Activated naive CD4-positive, alpha-beta T cell treated with anti-CD3 and anti-CD28 coated beads, Interleukin-2, amount 10 ng/mL, durations not matched to agents 7 days and 5 days (primary cell): ENCODE results near the gene XPO6.

Experiments used
- CTCF ChIA-PET: fragments of 350-600 bp; sonication (Branson Sonifier 250); formaldehyde crosslinking; loops from one replicate; lab custom pipeline; 2021; ENCODE audit warnings: antibody characterized with exemption; lab: Charles Lee
- DNase-seq: peaks from one replicate; pipeline ENCODE4 v3.0.0-alpha.2; 2020
- H3K27ac Mint-ChIP-seq: one replicate; pipeline ENCODE4 v1.8.0; 2021; ENCODE audit warnings: mild to moderate bottlenecking, moderate library complexity, mixed read lengths
- H3K27me3 Mint-ChIP-seq: one replicate; pipeline ENCODE4 v1.8.0; 2021; ENCODE audit warnings: mild to moderate bottlenecking, mixed read lengths
- H3K36me3 Mint-ChIP-seq: one replicate; pipeline ENCODE4 v1.8.0; 2021; ENCODE audit warnings: mixed read lengths
- H3K4me1 Mint-ChIP-seq: one replicate; pipeline ENCODE4 v1.8.0; 2021; ENCODE audit warnings: mixed read lengths
- H3K4me3 Mint-ChIP-seq: one replicate; pipeline ENCODE4 v1.8.0; 2021; ENCODE audit warnings: mild to moderate bottlenecking, moderate library complexity, mixed read lengths
- H3K9me3 Mint-ChIP-seq: one replicate; pipeline ENCODE4 v1.8.0; 2021; ENCODE audit warnings: mixed read lengths

XPO6 gene

GRCh38 chr16:28205117-28205899 is 6.5 kb downstream of the XPO6 start:
- Mint-ChIP-seq H3K4me1 (peaks cover 48% of the 10 kb centered on the region), H3K9me3 (no peaks in the 10 kb centered on the region), H3K27ac (no peak overlapping the region), H3K4me3 (no peak overlapping the region), H3K36me3 (peaks cover 27% of the 10 kb centered on the region), H3K27me3 (no peaks in the 10 kb centered on the region)
- CTCF ChIA-PET = interaction anchor here (3.6 kb wide), 1 partner anchor 12 kb away, joined by 42 read pairs; no protein-coding TSS in a partner anchor
- no peak for DNase-seq

GRCh38 chr16:28204622-28205021 is 7.1 kb downstream of the XPO6 start:
- H3K4me3 Mint-ChIP-seq = no peak overlapping the region
- H3K9me3 Mint-ChIP-seq = no peaks in the 10 kb centered on the region
- peaks cover 46% of the 10 kb centered on the region for H3K4me1 Mint-ChIP-seq
- no peaks in the 10 kb centered on the region for H3K27me3 Mint-ChIP-seq
- H3K27ac Mint-ChIP-seq = no peak overlapping the region
- CTCF ChIA-PET = interaction anchor here (0.6 to 3.6 kb wide), 4 partner anchors 11 to 110 kb away, joined by 3 to 42 read pairs (median 4); no protein-coding TSS in a partner anchor
- no peak for DNase-seq
- H3K36me3 Mint-ChIP-seq = peaks cover 30% of the 10 kb centered on the region

- no peak for DNase-seq
- Mint-ChIP-seq H3K27me3 (no peaks in the 10 kb centered on the region), H3K9me3 (no peaks in the 10 kb centered on the region), H3K36me3 (peaks cover 30% of the 10 kb centered on the region), H3K27ac (no peak overlapping the region), H3K4me3 (no peak overlapping the region), H3K4me1 (peaks cover 42% of the 10 kb centered on the region)
- CTCF ChIA-PET = interaction anchor here (0.6 to 3.6 kb wide), 4 partner anchors 11 to 110 kb away, joined by 3 to 42 read pairs (median 4); no protein-coding TSS in a partner anchor
Measured at GRCh38 chr16:28204204-28204603, 7.6 kb downstream of the XPO6 start.

- H3K4me3 Mint-ChIP-seq = no peak overlapping the region
- no peaks in the 10 kb centered on the region for H3K27me3 Mint-ChIP-seq
- peaks cover 20% of the 10 kb centered on the region for H3K36me3 Mint-ChIP-seq
- H3K27ac Mint-ChIP-seq = peak overlapping the region; percentile 24
- H3K9me3 Mint-ChIP-seq = no peaks in the 10 kb centered on the region
- H3K4me1 Mint-ChIP-seq = peaks cover 28% of the 10 kb centered on the region
- no peak for DNase-seq
- CTCF ChIA-PET = interaction anchor here (0.8 to 3.6 kb wide), 9 partner anchors 8 to 48 kb away, joined by 3 to 42 read pairs (median 4); no protein-coding TSS in a partner anchor
Measured at GRCh38 chr16:28202147-28202746, 9.5 kb downstream of the XPO6 start.

- H3K36me3 Mint-ChIP-seq = peaks cover 25% of the 10 kb centered on the region
- H3K27ac Mint-ChIP-seq = peak overlapping the region; percentile 25
- H3K4me1 Mint-ChIP-seq = peaks cover 32% of the 10 kb centered on the region
- H3K27me3 Mint-ChIP-seq = no peaks in the 10 kb centered on the region
- H3K4me3 Mint-ChIP-seq = no peak overlapping the region
- CTCF ChIA-PET = interaction anchor here (2.2 kb wide), 1 partner anchor 10 kb away, joined by 8 read pairs; no protein-coding TSS in a partner anchor
- no peak for DNase-seq
- H3K9me3 Mint-ChIP-seq = no peaks in the 10 kb centered on the region
Measured at GRCh38 chr16:28200661-28201060, 11.1 kb downstream of the XPO6 start.

- Mint-ChIP-seq H3K27me3 (no peaks in the 10 kb centered on the region), H3K4me3 (no peak overlapping the region)
- CTCF ChIA-PET = no interaction called here
Measured at GRCh38 chr16:28196387-28196987, 15.3 kb downstream of the XPO6 start.

GRCh38 chr16:28195859-28196258 is 15.9 kb downstream of the XPO6 start:
- Mint-ChIP-seq H3K9me3 (no peaks in the 10 kb centered on the region), H3K36me3 (peaks cover 51% of the 10 kb centered on the region)
- CTCF ChIA-PET = interaction anchor here (5.1 to 5.2 kb wide), 2 partner anchors 7 to 13 kb away, joined by 42 to 50 read pairs; no protein-coding TSS in a partner anchor

More at GRCh38 chr16:28196387-28196987, 15.3 kb downstream of the XPO6 start:
- Mint-ChIP-seq H3K4me1 (peaks cover 70% of the 10 kb centered on the region), H3K36me3 (peaks cover 53% of the 10 kb centered on the region), H3K9me3 (no peaks in the 10 kb centered on the region), H3K27ac (peak overlapping the region; percentile 73)
- DNase-seq = no peak

GRCh38 chr16:28193530-28194423 is 18.0 kb downstream of the XPO6 start:
- Mint-ChIP-seq H3K4me3 (peak overlapping the region; percentile 65), H3K27ac (peak overlapping the region; percentile 93), H3K36me3 (peaks cover 61% of the 10 kb centered on the region), H3K27me3 (no peaks in the 10 kb centered on the region), H3K4me1 (peaks cover 84% of the 10 kb centered on the region), H3K9me3 (no peaks in the 10 kb centered on the region)
- DNase-seq = peak; percentile 39
- CTCF ChIA-PET = interaction anchor here (0.6 to 5.2 kb wide), 10 partner anchors 9 to 53 kb away, joined by 3 to 50 read pairs (median 4); no protein-coding TSS in a partner anchor

More at GRCh38 chr16:28195859-28196258, 15.9 kb downstream of the XPO6 start:
- Mint-ChIP-seq H3K27ac (peak overlapping the region; percentile 93), H3K4me3 (no peak overlapping the region), H3K4me1 (peaks cover 69% of the 10 kb centered on the region), H3K27me3 (no peaks in the 10 kb centered on the region)
- no peak for DNase-seq

GRCh38 chr16:28192806-28193529 is 18.8 kb downstream of the XPO6 start:
- H3K4me1 Mint-ChIP-seq = peaks cover 89% of the 10 kb centered on the region

GRCh38 chr16:28191364-28191960 is 20.3 kb downstream of the XPO6 start:
- Mint-ChIP-seq H3K9me3 (no peaks in the 10 kb centered on the region), H3K4me3 (no peak overlapping the region), H3K36me3 (peaks cover 59% of the 10 kb centered on the region), H3K27ac (peak overlapping the region; percentile 71), H3K4me1 (peaks cover 95% of the 10 kb centered on the region), H3K27me3 (no peaks in the 10 kb centered on the region)
- CTCF ChIA-PET = interaction anchor here (1.5 to 5.2 kb wide), 4 partner anchors 10 to 27 kb away, joined by 3 to 50 read pairs (median 24); no protein-coding TSS in a partner anchor
- DNase-seq = no peak

More at GRCh38 chr16:28192806-28193529, 18.8 kb downstream of the XPO6 start:
- Mint-ChIP-seq H3K36me3 (peaks cover 64% of the 10 kb centered on the region), H3K27me3 (no peaks in the 10 kb centered on the region), H3K4me3 (peak overlapping the region; percentile 65), H3K9me3 (no peaks in the 10 kb centered on the region), H3K27ac (peak overlapping the region; percentile 93)
- peak; percentile 84 for DNase-seq
- CTCF ChIA-PET = interaction anchor here (0.8 to 5.2 kb wide), 9 partner anchors 8 to 46 kb away, joined by 3 to 50 read pairs (median 4); no protein-coding TSS in a partner anchor

GRCh38 chr16:28189245-28189644 is 22.5 kb downstream of the XPO6 start:
- CTCF ChIA-PET = interaction anchor here (1.1 to 1.6 kb wide), 5 partner anchors 13 to 49 kb away, joined by 3 to 8 read pairs (median 4); no protein-coding TSS in a partner anchor
- Mint-ChIP-seq H3K9me3 (peaks cover 4% of the 10 kb centered on the region), H3K4me1 (peaks cover 91% of the 10 kb centered on the region), H3K27me3 (no peaks in the 10 kb centered on the region), H3K4me3 (peak overlapping the region; percentile 31), H3K36me3 (peaks cover 55% of the 10 kb centered on the region), H3K27ac (peak overlapping the region; percentile 94)
- DNase-seq = peak; percentile 58
